Measurements from ENCODE around the gene LAD1. TPM values are rescaled to one million over a fixed set of nuclear protein-coding genes. Genes with fewer than 3 reads are reported as not detected.

Gene LAD1
- total and polyA plus RNA-seq, 9 of the 15 experiments (the other 6 are each of a cell fraction or from before 2014, with no cell fraction given), result 0.31 TPM; not detected in 8

DNA sequence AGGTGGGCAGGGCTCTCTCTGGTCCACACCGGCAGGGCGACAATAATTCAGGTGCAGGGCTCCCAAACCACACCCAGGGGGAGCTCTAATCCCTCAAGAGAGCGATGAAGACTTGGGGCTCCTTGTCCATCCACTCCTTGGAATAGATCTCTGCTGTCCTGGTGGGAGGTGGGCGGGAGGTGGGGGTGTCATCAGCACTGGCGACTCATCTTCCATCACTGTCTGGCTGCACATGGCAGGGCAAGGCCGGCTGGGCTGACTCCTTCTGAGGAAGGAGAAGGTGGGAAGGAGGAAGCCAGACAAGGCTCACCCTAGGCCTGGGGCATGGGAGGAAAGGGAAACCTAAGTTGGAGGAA is 50.9 kb downstream of the LAD1 start:
- intact Hi-C loops (cut with micrococcal nuclease), result loop anchor here (1.0 to 5.0 kb wide), 2 partner anchors 60 to 96 kb away; no protein-coding TSS in a partner anchor
- POLR2A ChIA-PET, result interaction anchor here (0.6 to 1.9 kb wide), 8 partner anchors 14 to 109 kb away, joined by 3 to 6 read pairs (median 3); no protein-coding TSS in a partner anchor
- Histone ChIP-seq H4K20me1 (replicated peaks; ENCODE audit: control insufficient read depth, insufficient read depth, low read length) (peaks cover 19% of the 10 kb centered on the region), H3K4me2 (ENCODE audit: insufficient read depth, low read length) (no peak overlapping the region), H2AFZ (ENCODE audit: low read depth, low read length) (no peak overlapping the region), H3K4me3 (no peak overlapping the region), H3K27ac (ENCODE audit: extremely low read depth, low read depth, low read length) (no peak overlapping the region), H3K36me3 (ENCODE audit: control insufficient read depth, insufficient read depth, low read length) (no peaks in the 10 kb centered on the region), H3K9me1 (ENCODE audit: control insufficient read depth, insufficient read depth, low read length) (no peaks in the 10 kb centered on the region), H3K9ac (ENCODE audit: insufficient read depth in 1 of 2, low read depth in 2 of 2, low read length in 2 of 2) (no peak overlapping the region), H3K79me2 (ENCODE audit: control insufficient read depth, insufficient read depth, low read length) (no peaks in the 10 kb centered on the region), H3K27me3 (ENCODE audit: control insufficient read depth in 2 of 2, insufficient read depth in 2 of 2, low read length in 2 of 2) (peaks cover 0 to 44% of the 10 kb centered on the region in 2 experiments; a peak in 2 of 5 replicates), H3K4me1 (replicated peaks in 1 of 2; ENCODE audit: control insufficient read depth in 2 of 2, insufficient read depth in 2 of 2, low read length in 2 of 2) (no peaks in the 10 kb centered on the region), H3K9me3 (replicated peaks; ENCODE audit: control insufficient read depth, insufficient read depth, low read depth, low read length) (no peaks in the 10 kb centered on the region)
- no TSS peak for BruUV-seq (replicated peaks)
- peak; percentile 69 to 81 (median 73) for DNase-seq (ENCODE audit: extremely low read depth in 1 of 4, low spot score in 3 of 4)
- CTCF ChIA-PET (ENCODE audit: low intra/inter-chr PET ratio), result interaction anchor here (0.6 to 1.7 kb wide), 5 partner anchors 13 to 165 kb away, joined by 3 to 7 read pairs (median 4); no protein-coding TSS in a partner anchor
- in situ Hi-C loops (cut with MboI), result no loop called here
- peak; percentile 96 for ATAC-seq
- FAIRE-seq, result peak; percentile 68
- under 1% methylated on average over 6 of the region's 6 CpGs for WGBS (ENCODE audit: insufficient coverage, low coverage, missing lambda C conversion rate)
- no peak for TF ChIP-seq U2AF1 (optimal IDR thresholded peaks at IDR 0.05; ENCODE audit: low read depth, low read length)
- no peak for TF ChIP-seq GTF2F1 (IDR thresholded peaks at IDR 0.05; ENCODE audit: low read depth, low read length)
- no peak for TF ChIP-seq ZNF561 (CRISPR knock-in tag; conservative IDR thresholded peaks at IDR 0.05)
- TF ChIP-seq TRIM24 (IDR thresholded peaks at IDR 0.05), result no peak
- TF ChIP-seq, protein P1, sequence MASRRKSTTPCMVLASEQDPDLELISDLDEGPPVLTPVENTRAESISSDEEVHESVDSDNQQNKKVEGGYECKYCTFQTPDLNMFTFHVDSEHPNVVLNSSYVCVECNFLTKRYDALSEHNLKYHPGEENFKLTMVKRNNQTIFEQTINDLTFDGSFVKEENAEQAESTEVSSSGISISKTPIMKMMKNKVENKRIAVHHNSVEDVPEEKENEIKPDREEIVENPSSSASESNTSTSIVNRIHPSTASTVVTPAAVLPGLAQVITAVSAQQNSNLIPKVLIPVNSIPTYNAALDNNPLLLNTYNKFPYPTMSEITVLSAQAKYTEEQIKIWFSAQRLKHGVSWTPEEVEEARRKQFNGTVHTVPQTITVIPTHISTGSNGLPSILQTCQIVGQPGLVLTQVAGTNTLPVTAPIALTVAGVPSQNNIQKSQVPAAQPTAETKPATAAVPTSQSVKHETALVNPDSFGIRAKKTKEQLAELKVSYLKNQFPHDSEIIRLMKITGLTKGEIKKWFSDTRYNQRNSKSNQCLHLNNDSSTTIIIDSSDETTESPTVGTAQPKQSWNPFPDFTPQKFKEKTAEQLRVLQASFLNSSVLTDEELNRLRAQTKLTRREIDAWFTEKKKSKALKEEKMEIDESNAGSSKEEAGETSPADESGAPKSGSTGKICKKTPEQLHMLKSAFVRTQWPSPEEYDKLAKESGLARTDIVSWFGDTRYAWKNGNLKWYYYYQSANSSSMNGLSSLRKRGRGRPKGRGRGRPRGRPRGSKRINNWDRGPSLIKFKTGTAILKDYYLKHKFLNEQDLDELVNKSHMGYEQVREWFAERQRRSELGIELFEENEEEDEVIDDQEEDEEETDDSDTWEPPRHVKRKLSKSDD (conservative IDR thresholded peaks at IDR 0.05; ENCODE audit: low read length), result no peak
- no peak for TF ChIP-seq FUS (optimal IDR thresholded peaks at IDR 0.05; ENCODE audit: low read depth, low read length)
- TF ChIP-seq, protein P2, sequence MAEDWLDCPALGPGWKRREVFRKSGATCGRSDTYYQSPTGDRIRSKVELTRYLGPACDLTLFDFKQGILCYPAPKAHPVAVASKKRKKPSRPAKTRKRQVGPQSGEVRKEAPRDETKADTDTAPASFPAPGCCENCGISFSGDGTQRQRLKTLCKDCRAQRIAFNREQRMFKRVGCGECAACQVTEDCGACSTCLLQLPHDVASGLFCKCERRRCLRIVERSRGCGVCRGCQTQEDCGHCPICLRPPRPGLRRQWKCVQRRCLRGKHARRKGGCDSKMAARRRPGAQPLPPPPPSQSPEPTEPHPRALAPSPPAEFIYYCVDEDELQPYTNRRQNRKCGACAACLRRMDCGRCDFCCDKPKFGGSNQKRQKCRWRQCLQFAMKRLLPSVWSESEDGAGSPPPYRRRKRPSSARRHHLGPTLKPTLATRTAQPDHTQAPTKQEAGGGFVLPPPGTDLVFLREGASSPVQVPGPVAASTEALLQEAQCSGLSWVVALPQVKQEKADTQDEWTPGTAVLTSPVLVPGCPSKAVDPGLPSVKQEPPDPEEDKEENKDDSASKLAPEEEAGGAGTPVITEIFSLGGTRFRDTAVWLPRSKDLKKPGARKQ (CRISPR knock-in tag; IDR thresholded peaks at IDR 0.05), result no peak
- TF ChIP-seq XRCC5 (IDR thresholded peaks at IDR 0.05; ENCODE audit: low read depth, low read length), result 0 out of 2 replicates have a peak, but pooled peaks have one; percentile 48
- TF ChIP-seq CREM (IDR thresholded peaks at IDR 0.05; ENCODE audit: low read depth), result no peak
- TF ChIP-seq WHSC1 (IDR thresholded peaks at IDR 0.05; ENCODE audit: low read length), result no peak
- TF ChIP-seq FOS (IDR thresholded peaks at IDR 0.05; ENCODE audit: extremely low read depth, insufficient read length), result no peak
- TF ChIP-seq NR4A1 (CRISPR knock-in tag; IDR thresholded peaks at IDR 0.05), result no peak
- TF ChIP-seq NR4A1 (tag; IDR thresholded peaks at IDR 0.05), result no peak
- no peak for TF ChIP-seq RBM14 (IDR thresholded peaks at IDR 0.05; ENCODE audit: borderline replicate concordance, insufficient read depth, low read depth, low read length)
- TF ChIP-seq, protein P3, sequence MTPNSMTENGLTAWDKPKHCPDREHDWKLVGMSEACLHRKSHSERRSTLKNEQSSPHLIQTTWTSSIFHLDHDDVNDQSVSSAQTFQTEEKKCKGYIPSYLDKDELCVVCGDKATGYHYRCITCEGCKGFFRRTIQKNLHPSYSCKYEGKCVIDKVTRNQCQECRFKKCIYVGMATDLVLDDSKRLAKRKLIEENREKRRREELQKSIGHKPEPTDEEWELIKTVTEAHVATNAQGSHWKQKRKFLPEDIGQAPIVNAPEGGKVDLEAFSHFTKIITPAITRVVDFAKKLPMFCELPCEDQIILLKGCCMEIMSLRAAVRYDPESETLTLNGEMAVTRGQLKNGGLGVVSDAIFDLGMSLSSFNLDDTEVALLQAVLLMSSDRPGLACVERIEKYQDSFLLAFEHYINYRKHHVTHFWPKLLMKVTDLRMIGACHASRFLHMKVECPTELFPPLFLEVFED (CRISPR knock-in tag; conservative IDR thresholded peaks at IDR 0.05), result 0 out of 2 replicates have a peak, but pooled peaks have one; percentile 14
- no peak for TF ChIP-seq RFX5 (IDR thresholded peaks at IDR 0.05; ENCODE audit: low read depth, low read length)
- TF ChIP-seq IRF2 (CRISPR knock-in tag; IDR thresholded peaks at IDR 0.05), result no peak
- no peak for TF ChIP-seq KLF10 (CRISPR knock-in tag; IDR thresholded peaks at IDR 0.05)
- TF ChIP-seq, protein P4, sequence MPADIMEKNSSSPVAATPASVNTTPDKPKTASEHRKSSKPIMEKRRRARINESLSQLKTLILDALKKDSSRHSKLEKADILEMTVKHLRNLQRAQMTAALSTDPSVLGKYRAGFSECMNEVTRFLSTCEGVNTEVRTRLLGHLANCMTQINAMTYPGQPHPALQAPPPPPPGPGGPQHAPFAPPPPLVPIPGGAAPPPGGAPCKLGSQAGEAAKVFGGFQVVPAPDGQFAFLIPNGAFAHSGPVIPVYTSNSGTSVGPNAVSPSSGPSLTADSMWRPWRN (IDR thresholded peaks at IDR 0.05; ENCODE audit: low read depth), result no peak

Measured in K562 (cell line).